Adipocyte (in vitro differentiated cells): ENCODE data around the gene BRD2.

Source experiments
- DNase-seq: peaks from one replicate; pipeline ENCODE4 v3.0.0-alpha.2; 2015; ENCODE audit warnings: low read depth
- H3K27me3 ChIP-seq: replicated peaks from 2 replicates; pipeline ENCODE4 v1.7.0; 2013; ENCODE audit warnings: mild to moderate bottlenecking, low read length, moderate library complexity; ENCODE audit not compliant: control insufficient read depth, insufficient read depth
- H3K36me3 ChIP-seq: 2 replicates; pipeline ENCODE4 v1.7.0; 2013; ENCODE audit warnings: low read length, mild to moderate bottlenecking, moderate library complexity; ENCODE audit not compliant: control insufficient read depth, insufficient read depth, severe bottlenecking
- H3K4me1 ChIP-seq: 2 replicates; pipeline ENCODE4 v1.7.0; 2013; ENCODE audit warnings: mild to moderate bottlenecking, low read length, moderate library complexity; ENCODE audit not compliant: control insufficient read depth, insufficient read depth
- H3K4me3 ChIP-seq: 2 replicates; pipeline ENCODE4 v1.7.0; 2013; ENCODE audit warnings: mild to moderate bottlenecking, low read length, moderate library complexity
- H3K9ac ChIP-seq: 2 replicates; pipeline ENCODE4 v1.7.0; 2013; ENCODE audit warnings: mild to moderate bottlenecking, low read length, moderate library complexity
- H3K9me3 ChIP-seq: 2 replicates; pipeline ENCODE4 v1.7.0; 2013; ENCODE audit warnings: mild to moderate bottlenecking, low read length, moderate library complexity; ENCODE audit not compliant: control insufficient read depth

Gene BRD2

GRCh38 chr6:32974541-32975308 lies 6.3 kb downstream of the BRD2 start:
- Histone ChIP-seq H3K9ac (peak overlapping the region; percentile 98), H3K36me3 (peaks cover 72% of the 10 kb centered on the region), H3K27me3 (no peaks in the 10 kb centered on the region), H3K9me3 (no peaks in the 10 kb centered on the region), H3K4me1 (peaks cover 42% of the 10 kb centered on the region), H3K4me3 (peak overlapping the region; percentile 98)
- DNase-seq = peak; percentile 31

DNA sequence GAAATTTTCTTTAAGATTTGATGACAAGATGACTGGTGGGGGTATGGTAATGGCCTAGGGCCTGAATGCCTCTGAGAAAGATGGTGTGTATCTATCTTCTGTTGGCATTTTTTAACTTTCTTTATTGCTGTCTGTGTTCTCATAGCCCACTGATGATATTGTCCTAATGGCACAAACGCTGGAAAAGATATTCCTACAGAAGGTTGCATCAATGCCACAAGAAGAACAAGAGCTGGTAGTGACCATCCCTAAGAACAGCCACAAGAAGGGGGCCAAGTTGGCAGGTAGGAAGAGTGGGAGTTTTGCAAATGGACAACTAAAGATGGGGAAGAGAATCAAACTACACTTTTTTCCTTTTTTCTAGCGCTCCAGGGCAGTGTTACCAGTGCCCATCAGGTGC lies 7.5 kb downstream of the BRD2 start:
- no peaks in the 10 kb centered on the region for H3K27me3 ChIP-seq
- peaks cover 48% of the 10 kb centered on the region for H3K4me1 ChIP-seq
- no peaks in the 10 kb centered on the region for H3K9me3 ChIP-seq
- peaks cover 83% of the 10 kb centered on the region for H3K36me3 ChIP-seq
- peak overlapping the region; percentile 98 for H3K9ac ChIP-seq
- H3K4me3 ChIP-seq = peak overlapping the region; percentile 98
- no peak for DNase-seq

GRCh38 chr6:32976334-32977069 lies 8.1 kb downstream of the BRD2 start:
- H3K36me3 ChIP-seq = peaks cover 90% of the 10 kb centered on the region
- no peak for DNase-seq
- peaks cover 51% of the 10 kb centered on the region for H3K4me1 ChIP-seq
- H3K9me3 ChIP-seq = no peaks in the 10 kb centered on the region
- peak overlapping the region; percentile 98 for H3K4me3 ChIP-seq
- peak overlapping the region; percentile 98 for H3K9ac ChIP-seq
- no peaks in the 10 kb centered on the region for H3K27me3 ChIP-seq

- Histone ChIP-seq H3K4me3 (peak overlapping the region; percentile 98), H3K9me3 (no peaks in the 10 kb centered on the region), H3K9ac (peak overlapping the region; percentile 98), H3K4me1 (peaks cover 59% of the 10 kb centered on the region), H3K36me3 (peaks cover 96% of the 10 kb centered on the region), H3K27me3 (no peaks in the 10 kb centered on the region)
- no peak for DNase-seq
Observed at GRCh38 chr6:32977272-32977952, 9.0 kb downstream of the BRD2 start.

- H3K36me3 ChIP-seq = peaks cover 95% of the 10 kb centered on the region
- no peaks in the 10 kb centered on the region for H3K9me3 ChIP-seq
- DNase-seq = peak; percentile 7
- H3K4me1 ChIP-seq = peaks cover 61% of the 10 kb centered on the region
- H3K27me3 ChIP-seq = no peaks in the 10 kb centered on the region
- H3K9ac ChIP-seq = peak overlapping the region; percentile 98
- H3K4me3 ChIP-seq = peak overlapping the region; percentile 98
Observed at GRCh38 chr6:32977953-32978324, 9.5 kb downstream of the BRD2 start.

DNA sequence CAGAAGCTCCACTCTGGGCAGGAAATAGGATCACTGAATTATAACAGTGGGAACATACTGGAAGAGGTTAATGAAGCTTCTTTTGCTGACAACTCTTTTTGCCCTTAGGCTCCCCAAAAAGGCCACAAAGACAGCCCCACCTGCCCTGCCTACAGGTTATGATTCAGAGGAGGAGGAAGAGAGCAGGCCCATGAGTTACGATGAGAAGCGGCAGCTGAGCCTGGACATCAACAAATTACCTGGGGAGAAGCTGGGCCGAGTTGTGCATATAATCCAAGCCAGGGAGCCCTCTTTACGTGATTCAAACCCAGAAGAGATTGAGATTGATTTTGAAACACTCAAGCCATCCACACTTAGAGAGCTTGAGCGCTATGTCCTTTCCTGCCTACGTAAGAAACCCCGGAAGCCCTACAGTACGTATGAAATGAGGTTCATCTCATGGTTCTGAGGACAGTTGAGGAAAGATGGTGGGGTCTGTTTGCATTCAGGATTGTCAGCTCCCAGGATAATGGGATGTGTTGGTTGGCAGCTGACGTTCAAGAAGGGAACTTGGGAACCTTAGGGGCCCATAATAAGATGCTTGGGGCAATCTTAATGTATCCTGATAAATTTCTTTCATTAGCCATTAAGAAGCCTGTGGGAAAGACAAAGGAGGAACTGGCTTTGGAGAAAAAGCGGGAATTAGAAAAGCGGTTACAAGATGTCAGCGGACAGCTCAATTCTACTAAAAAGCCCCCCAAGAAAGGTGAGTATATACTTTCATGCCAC lies 11.5 kb downstream of the BRD2 start:
- no peak overlapping the region for H3K4me3 ChIP-seq
- H3K9me3 ChIP-seq = no peaks in the 10 kb centered on the region
- peak overlapping the region; percentile 39 for H3K9ac ChIP-seq
- H3K4me1 ChIP-seq = peaks cover 61% of the 10 kb centered on the region
- H3K36me3 ChIP-seq = peaks cover 86% of the 10 kb centered on the region
- DNase-seq = no peak
- H3K27me3 ChIP-seq = no peaks in the 10 kb centered on the region

DNA sequence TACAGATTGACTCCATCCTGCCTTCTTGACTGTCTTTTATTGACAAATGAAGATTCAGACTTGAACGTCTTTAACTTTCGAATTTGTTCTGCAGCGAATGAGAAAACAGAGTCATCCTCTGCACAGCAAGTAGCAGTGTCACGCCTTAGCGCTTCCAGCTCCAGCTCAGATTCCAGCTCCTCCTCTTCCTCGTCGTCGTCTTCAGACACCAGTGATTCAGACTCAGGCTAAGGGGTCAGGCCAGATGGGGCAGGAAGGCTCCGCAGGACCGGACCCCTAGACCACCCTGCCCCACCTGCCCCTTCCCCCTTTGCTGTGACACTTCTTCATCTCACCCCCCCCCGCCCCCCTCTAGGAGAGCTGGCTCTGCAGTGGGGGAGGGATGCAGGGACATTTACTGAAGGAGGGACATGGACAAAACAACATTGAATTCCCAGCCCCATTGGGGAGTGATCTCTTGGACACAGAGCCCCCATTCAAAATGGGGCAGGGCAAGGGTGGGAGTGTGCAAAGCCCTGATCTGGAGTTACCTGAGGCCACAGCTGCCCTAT lies 12.2 kb downstream of the BRD2 start:
- H3K4me3 ChIP-seq = no peak overlapping the region
- peaks cover 79% of the 10 kb centered on the region for H3K36me3 ChIP-seq
- H3K27me3 ChIP-seq = no peaks in the 10 kb centered on the region
- H3K9me3 ChIP-seq = no peaks in the 10 kb centered on the region
- no peak overlapping the region for H3K9ac ChIP-seq
- H3K4me1 ChIP-seq = peaks cover 57% of the 10 kb centered on the region
- no peak for DNase-seq

DNA sequence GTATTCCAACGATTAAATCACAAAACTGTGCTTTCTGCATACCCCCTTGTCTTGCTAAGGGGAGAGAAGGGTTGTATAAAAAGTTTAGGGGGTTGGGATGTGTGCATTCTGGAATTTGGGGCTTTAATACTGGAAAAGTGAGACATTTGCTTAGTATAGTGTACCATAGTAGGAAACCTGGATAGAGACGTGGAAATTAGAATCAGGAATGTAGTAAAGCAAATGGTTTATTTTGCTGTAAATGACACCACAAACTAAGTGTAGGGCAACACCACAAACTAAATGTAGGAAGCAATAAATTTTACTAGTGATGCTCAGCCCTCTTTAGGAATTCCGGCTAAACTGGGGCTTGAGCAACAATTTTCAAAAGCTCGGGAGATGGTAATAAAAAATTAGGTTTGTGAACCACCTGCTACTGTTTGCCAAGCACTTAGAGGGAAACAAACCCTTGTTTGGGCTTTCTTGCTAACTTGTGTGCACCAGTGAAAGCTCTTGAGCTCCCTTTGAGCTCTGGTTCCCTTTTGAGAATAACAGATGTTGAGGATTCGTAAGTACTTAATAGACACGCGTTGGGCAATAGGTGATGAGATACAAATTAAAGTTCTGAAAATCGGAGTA lies 13.8 kb downstream of the BRD2 start:
- Histone ChIP-seq H3K9me3 (no peaks in the 10 kb centered on the region), H3K27me3 (no peaks in the 10 kb centered on the region), H3K36me3 (peaks cover 63% of the 10 kb centered on the region), H3K4me1 (peaks cover 41% of the 10 kb centered on the region), H3K9ac (peak overlapping the region; percentile 38), H3K4me3 (no peak overlapping the region)
- DNase-seq = peak; percentile 15

GRCh38 chr6:32982702-32983492 lies 14.5 kb downstream of the BRD2 start:
- H3K9ac ChIP-seq = no peak overlapping the region

GRCh38 chr6:32983493-32983848 lies 15.1 kb downstream of the BRD2 start:
- Histone ChIP-seq H3K27me3 (no peaks in the 10 kb centered on the region), H3K9me3 (no peaks in the 10 kb centered on the region)

More at GRCh38 chr6:32982702-32983492, 14.5 kb downstream of the BRD2 start:
- peak; percentile 8 for DNase-seq
- Histone ChIP-seq H3K27me3 (no peaks in the 10 kb centered on the region), H3K9me3 (no peaks in the 10 kb centered on the region), H3K36me3 (peaks cover 56% of the 10 kb centered on the region), H3K4me1 (peaks cover 34% of the 10 kb centered on the region), H3K4me3 (no peak overlapping the region)

More at GRCh38 chr6:32983493-32983848, 15.1 kb downstream of the BRD2 start:
- peaks cover 28% of the 10 kb centered on the region for H3K4me1 ChIP-seq
- no peak overlapping the region for H3K9ac ChIP-seq
- no peak overlapping the region for H3K4me3 ChIP-seq
- no peak for DNase-seq
- H3K36me3 ChIP-seq = peaks cover 50% of the 10 kb centered on the region
